Measurements from ENCODE around the gene SALL4. TPM values are rescaled to one million over a fixed set of nuclear protein-coding genes. Genes with fewer than 3 reads are reported as not detected.

SALL4 gene
- total and polyA plus RNA-seq, 9 of the 15 experiments (the other 6 are each of a cell fraction or from before 2014, with no cell fraction given): 0.03 to 0.07 TPM; not detected in 7

- H3K27ac ChIP-seq (ENCODE audit: extremely low read depth, low read depth, low read length): no peak overlapping the region
- H3K4me1 ChIP-seq (replicated peaks in 1 of 2; ENCODE audit: control insufficient read depth in 2 of 2, insufficient read depth in 2 of 2, low read length in 2 of 2): no peaks in the 10 kb centered on the region
- H2AFZ ChIP-seq (ENCODE audit: low read depth, low read length): no peak overlapping the region
- H3K4me3 ChIP-seq: no peak overlapping the region
- no peak for FAIRE-seq
- under 1% methylated on average over 17 of the region's 17 CpGs for WGBS (ENCODE audit: insufficient coverage, low coverage, missing lambda C conversion rate)
- no peak for ATAC-seq
- no peaks in the 10 kb centered on the region for H3K9me1 ChIP-seq (ENCODE audit: control insufficient read depth, insufficient read depth, low read length)
- H4K20me1 ChIP-seq (replicated peaks; ENCODE audit: control insufficient read depth, insufficient read depth, low read length): no peaks in the 10 kb centered on the region
- H3K36me3 ChIP-seq (ENCODE audit: control insufficient read depth, insufficient read depth, low read length): no peaks in the 10 kb centered on the region
- in situ Hi-C loops (cut with MboI) (no loop called here), intact Hi-C loops (cut with micrococcal nuclease) (no loop called here)
- ChIA-PET CTCF (ENCODE audit: low intra/inter-chr PET ratio) (interaction anchor here (0.5 kb wide), 1 partner anchor 775 kb away, joined by 3 read pairs; no protein-coding TSS in a partner anchor), POLR2A (interaction anchor here (0.5 kb wide), 1 partner anchor 78 kb away, joined by 3 read pairs; no protein-coding TSS in a partner anchor)
- no peak overlapping the region for H3K4me2 ChIP-seq (ENCODE audit: insufficient read depth, low read length)
- no peak overlapping the region for H3K9ac ChIP-seq (ENCODE audit: insufficient read depth in 1 of 2, low read depth in 2 of 2, low read length in 2 of 2)
- H3K27me3 ChIP-seq (ENCODE audit: control insufficient read depth in 2 of 2, insufficient read depth in 2 of 2, low read length in 2 of 2): peaks cover 35 to 59% of the 10 kb centered on the region in 2 experiments
- no peaks in the 10 kb centered on the region for H3K9me3 ChIP-seq (replicated peaks; ENCODE audit: control insufficient read depth, insufficient read depth, low read depth, low read length)
- DNase-seq (ENCODE audit: extremely low read depth in 1 of 4, low spot score in 3 of 4): no peak
- TF ChIP-seq JUND (IDR thresholded peaks at IDR 0.05; ENCODE audit: borderline replicate concordance, low read depth, low read length) (no peak), JUND (tag; IDR thresholded peaks at IDR 0.05; ENCODE audit: borderline replicate concordance, low read depth, low read length) (0 out of 3 replicates have a peak, but pooled peaks have one; percentile 29), BMI1 (IDR thresholded peaks at IDR 0.05; ENCODE audit: low read length) (no peak), ATF3 (IDR thresholded peaks at IDR 0.05) (peak; percentile 74), ATF3 (CRISPR knock-in tag; conservative IDR thresholded peaks at IDR 0.05) (no peak)
- BruUV-seq (replicated peaks): no TSS peak
- no peaks in the 10 kb centered on the region for H3K79me2 ChIP-seq (ENCODE audit: control insufficient read depth, insufficient read depth, low read length)
Observed at GRCh38 chr20:51790256-51790655, 12.1 kb downstream of the SALL4 start.

- no TSS peak for BruUV-seq (replicated peaks)
- intact Hi-C loops (cut with micrococcal nuclease) (no loop called here), in situ Hi-C loops (cut with MboI) (no loop called here)
- ChIA-PET CTCF (ENCODE audit: low intra/inter-chr PET ratio) (no interaction called here), POLR2A (no interaction called here)
- H3K36me3 ChIP-seq (ENCODE audit: control insufficient read depth, insufficient read depth, low read length): no peaks in the 10 kb centered on the region
- H3K9me3 ChIP-seq (replicated peaks; ENCODE audit: control insufficient read depth, insufficient read depth, low read depth, low read length): no peaks in the 10 kb centered on the region
- H4K20me1 ChIP-seq (replicated peaks; ENCODE audit: control insufficient read depth, insufficient read depth, low read length): no peaks in the 10 kb centered on the region
- FAIRE-seq: no peak
- H3K4me2 ChIP-seq (ENCODE audit: insufficient read depth, low read length): no peak overlapping the region
- no peak for ATAC-seq
- WGBS (ENCODE audit: insufficient coverage, low coverage, missing lambda C conversion rate): 0% methylated on average over 2 of the region's 2 CpGs
- no peaks in the 10 kb centered on the region for H3K79me2 ChIP-seq (ENCODE audit: control insufficient read depth, insufficient read depth, low read length)
- no peaks in the 10 kb centered on the region for H3K9me1 ChIP-seq (ENCODE audit: control insufficient read depth, insufficient read depth, low read length)
- peaks cover 33 to 65% of the 10 kb centered on the region in 2 experiments for H3K27me3 ChIP-seq (ENCODE audit: control insufficient read depth in 2 of 2, insufficient read depth in 2 of 2, low read length in 2 of 2)
- no peak overlapping the region for H3K27ac ChIP-seq (ENCODE audit: extremely low read depth, low read depth, low read length)
- H2AFZ ChIP-seq (ENCODE audit: low read depth, low read length): no peak overlapping the region
- no peaks in the 10 kb centered on the region for H3K4me1 ChIP-seq (replicated peaks in 1 of 2; ENCODE audit: control insufficient read depth in 2 of 2, insufficient read depth in 2 of 2, low read length in 2 of 2)
- no peak overlapping the region for H3K4me3 ChIP-seq
- no peak for DNase-seq (ENCODE audit: extremely low read depth in 1 of 4, low spot score in 3 of 4)
- no peak overlapping the region for H3K9ac ChIP-seq (ENCODE audit: insufficient read depth in 1 of 2, low read depth in 2 of 2, low read length in 2 of 2)
- TF ChIP-seq ZNF407 (IDR thresholded peaks at IDR 0.05; ENCODE audit: low read depth) (no peak), SAFB (IDR thresholded peaks at IDR 0.05; ENCODE audit: borderline replicate concordance, low read depth, low read length) (no peak)
Observed at GRCh38 chr20:51789434-51789833, 12.9 kb downstream of the SALL4 start.

Data from K562 (cell line).